Activated effector memory CD4-positive, alpha-beta T cell treated with Interleukin-2 at 50 U/mL for 16 hours (primary cell): ENCODE results near the gene CCDC9.

Source experiments
- DNase-seq: peaks from one replicate; pipeline ENCODE4 v3.0.0-alpha.2; 2020

The CCDC9 gene

GRCh38 chr19:47302249-47302648 is 45.9 kb downstream of the CCDC9 start:
- no peak for DNase-seq

GRCh38 chr19:47303966-47304365 is 47.6 kb downstream of the CCDC9 start:
- no peak for DNase-seq

DNA sequence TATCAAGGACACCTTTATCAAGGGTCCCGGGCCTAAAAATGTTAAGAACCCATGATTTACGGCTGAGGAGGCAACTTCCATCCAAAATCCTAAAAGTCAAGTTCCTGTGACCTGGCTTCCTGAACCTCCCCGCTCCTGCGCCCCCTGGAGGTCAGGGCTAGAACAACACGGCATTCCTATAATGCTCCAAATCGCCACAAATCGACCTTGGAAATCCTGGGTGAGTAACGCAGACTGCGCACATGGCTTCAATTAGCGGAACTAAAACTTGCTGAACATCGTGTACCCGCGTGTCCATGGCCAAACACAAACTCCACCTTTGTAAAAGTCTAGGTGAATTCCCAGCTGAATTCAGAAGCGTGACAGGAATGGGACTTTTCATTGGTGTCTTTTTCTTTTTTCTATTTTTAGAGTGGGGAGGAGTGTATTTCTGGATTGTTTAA is 49.0 kb downstream of the CCDC9 start:
- DNase-seq, result peak; percentile 39

GRCh38 chr19:47306303-47306702 is 50.0 kb downstream of the CCDC9 start:
- DNase-seq, result no peak

DNA sequence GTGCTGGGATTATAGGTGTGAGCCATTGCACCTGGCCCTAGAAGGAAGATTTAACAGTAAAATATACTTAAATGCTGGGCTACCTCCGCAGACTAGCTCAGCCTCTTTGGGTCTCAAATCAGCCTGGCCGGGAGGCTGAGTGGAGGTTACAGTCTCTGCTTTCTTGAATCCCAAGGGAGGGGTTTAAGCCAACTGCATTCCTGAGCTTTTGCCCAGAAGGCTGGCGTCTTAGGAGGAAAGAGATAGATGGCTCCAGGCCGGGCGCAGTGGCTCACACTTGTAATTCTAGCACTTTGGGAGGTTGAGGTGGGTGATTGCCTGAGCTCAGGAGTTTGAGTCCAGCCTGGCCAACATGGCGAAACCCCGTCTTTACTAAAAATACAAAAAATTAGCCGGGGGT is 52.7 kb downstream of the CCDC9 start:
- no peak for DNase-seq

DNA sequence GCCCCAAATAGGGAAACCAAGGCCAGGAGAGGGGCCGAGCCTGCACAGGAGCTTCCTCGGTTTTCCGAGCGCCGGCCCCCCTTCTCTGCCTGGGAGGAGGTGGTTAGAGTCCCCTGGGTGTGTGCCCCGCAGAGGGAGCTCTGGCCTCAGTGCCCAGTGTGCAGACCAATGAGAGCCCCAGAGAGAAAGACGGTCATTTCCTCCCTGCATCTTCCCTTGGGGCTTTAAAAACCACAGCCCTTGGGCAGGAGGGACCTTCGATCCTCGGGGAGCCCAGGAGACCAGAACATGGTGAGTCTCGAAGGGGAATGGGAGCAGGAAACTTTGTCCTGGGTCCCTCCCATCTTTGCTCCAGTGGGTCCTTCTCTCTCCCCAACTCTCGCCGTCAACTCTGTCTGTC is 53.3 kb downstream of the CCDC9 start, which contains the start of gene C5AR1:
Gene C5AR1 (plus strand): TSS at position 254 of the 400 bp plus-strand sequence. CDS start 35 bp downstream, at position 289.
- no peak for DNase-seq

GRCh38 chr19:47310323-47310722 is 54.0 kb downstream of the CCDC9 start:
- DNase-seq, result no peak

GRCh38 chr19:47310819-47311218 is 54.5 kb downstream of the CCDC9 start:
- no peak for DNase-seq

DNA sequence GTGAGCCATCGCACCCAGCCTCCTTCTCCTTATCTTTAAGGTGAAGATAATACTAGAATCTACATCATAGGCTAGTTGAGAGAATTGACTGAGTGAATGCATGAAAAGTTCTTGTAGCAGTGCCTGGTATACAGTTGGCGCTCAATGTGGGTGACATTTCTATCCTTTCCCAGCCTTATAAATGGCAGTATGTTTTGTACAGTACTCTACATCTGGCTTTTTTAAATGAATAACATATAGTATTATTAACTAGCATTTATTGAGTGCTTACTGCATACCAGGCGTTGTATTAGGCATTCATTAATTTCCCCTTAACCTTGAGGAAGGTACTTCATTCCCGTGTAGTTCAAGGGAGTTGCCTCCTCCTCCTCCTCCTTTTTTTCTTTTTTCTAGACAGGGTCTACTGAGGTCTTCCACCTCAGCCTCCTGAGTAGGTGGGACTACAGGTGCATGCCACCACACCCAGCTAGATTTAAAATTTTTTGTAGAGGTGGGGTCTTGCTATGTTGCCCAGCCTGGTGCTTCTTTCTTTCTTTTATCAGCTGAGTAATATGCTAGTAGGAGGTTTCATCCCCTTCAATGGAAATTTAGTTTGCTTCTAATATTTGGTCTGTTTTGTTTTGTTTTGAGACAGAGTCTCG is 56.2 kb downstream of the CCDC9 start:
- no peak for DNase-seq

DNA sequence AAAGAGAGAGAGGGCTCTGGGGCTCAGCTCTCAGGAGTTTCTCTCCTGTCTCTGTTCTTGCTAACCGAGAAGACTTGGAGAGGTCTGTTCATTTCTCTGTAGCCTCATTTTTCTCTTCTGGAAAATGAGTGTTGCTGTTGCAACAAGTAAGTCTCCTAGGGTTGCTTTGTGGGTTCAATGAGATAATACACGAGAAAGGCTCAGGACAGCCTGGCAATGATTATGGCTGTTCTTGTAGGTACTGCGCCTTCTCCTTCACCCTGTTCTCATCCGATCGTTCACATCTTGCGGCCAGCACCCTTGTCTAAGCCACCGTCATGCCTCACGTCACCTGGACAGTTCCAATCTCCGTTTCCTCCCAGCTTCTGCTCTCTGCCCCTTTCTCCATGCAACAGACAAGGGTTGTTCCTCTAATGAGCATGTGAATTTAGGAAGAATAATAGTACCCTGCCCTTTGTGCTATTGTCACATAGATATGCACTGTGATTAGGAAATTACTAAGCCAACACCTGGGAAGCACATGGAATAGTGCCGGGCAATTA is 57.5 kb downstream of the CCDC9 start:
- DNase-seq, result no peak

- no peak for DNase-seq
These were observed 58.9 kb downstream of the CCDC9 start for GRCh38 chr19:47315125-47315821.

- no peak for DNase-seq
These were observed 60.2 kb downstream of the CCDC9 start for GRCh38 chr19:47316513-47316912.

GRCh38 chr19:47319923-47320871 is 63.9 kb downstream of the CCDC9 start:
- DNase-seq, result no peak
